ENCODE results near the gene WNK1. TPM values are rescaled to one million over a fixed set of nuclear protein-coding genes. Genes with fewer than 3 reads are reported as not detected.
"Not testable (repeated sequence)": the region's sequence is repeated elsewhere in the genome, so short reads cannot be mapped to it uniquely, and the experiment has no call there.

Gene WNK1
- polyA plus RNA-seq: 56.4 TPM
- long read RNA-seq, donor 1: 0 reads
- long read RNA-seq, donor 2, partial matches to known transcripts: 19 of 26 reads
- long read RNA-seq, donor 2, other reads (novel, unspliced or antisense): 0 of 26 reads
- long read RNA-seq, donor 3: 0 reads
- long read RNA-seq, donor 4, partial matches to known transcripts: 9 of 9 reads
- long read RNA-seq, donor 4, other reads (novel, unspliced or antisense): 0 of 9 reads
- long read RNA-seq, donor 5, partial matches to known transcripts: 8 of 10 reads
- long read RNA-seq, donor 5, other reads (novel, unspliced or antisense): 0 of 10 reads
- long read RNA-seq, donor 6, partial matches to known transcripts: 10 of 13 reads
- long read RNA-seq, donor 6, other reads (novel, unspliced or antisense): 0 of 13 reads
- long read RNA-seq, donor 7, partial matches to known transcripts: 5 of 9 reads
- long read RNA-seq, donor 7, other reads (novel, unspliced or antisense): 0 of 9 reads
- long read RNA-seq, donor 8, partial matches to known transcripts: 8 of 14 reads
- long read RNA-seq, donor 8, other reads (novel, unspliced or antisense): 0 of 14 reads
- long read RNA-seq, donor 9, partial matches to known transcripts: 77 of 85 reads
- long read RNA-seq, donor 9, other reads (novel, unspliced or antisense): 0 of 85 reads
- long read RNA-seq, donor 10, partial matches to known transcripts: 14 of 20 reads
- long read RNA-seq, donor 10, other reads (novel, unspliced or antisense): 0 of 20 reads
- long read RNA-seq, donor 11, partial matches to known transcripts: 0 of 2 reads
- long read RNA-seq, donor 11, other reads (novel, unspliced or antisense): 0 of 2 reads

DNA sequence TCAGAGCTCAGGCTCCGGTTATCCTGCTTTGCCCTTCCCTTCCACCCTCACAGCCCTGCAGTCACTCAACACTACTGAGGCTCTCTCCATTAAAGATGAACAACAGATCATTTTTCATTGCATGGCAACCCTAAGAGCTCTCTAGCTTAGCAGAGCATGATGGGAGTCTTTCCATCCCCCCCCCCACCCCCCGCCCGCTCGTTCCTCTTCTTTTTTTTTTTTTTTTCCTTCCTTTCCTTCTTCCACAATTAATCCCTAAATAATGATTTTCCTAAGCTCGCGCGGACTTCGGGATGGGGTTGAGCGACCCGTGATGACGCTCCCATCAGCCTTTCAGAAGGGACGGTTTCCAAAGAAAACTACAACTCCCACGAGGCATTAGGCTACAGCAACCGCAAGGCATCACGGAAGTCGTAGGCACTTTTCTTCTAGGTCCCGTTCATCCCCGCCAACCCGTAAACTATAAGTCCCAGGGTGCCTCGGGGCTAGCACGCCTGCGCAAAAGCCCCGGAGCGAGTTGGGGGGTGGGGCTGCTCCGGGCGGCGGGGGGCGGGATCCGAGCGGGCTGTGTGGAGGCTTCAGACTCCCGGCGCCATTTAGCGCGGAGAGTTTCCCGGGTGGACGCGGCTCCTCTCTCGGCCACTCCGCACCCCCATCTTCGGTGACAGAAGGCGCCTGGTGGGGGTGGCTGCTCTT lies at the start of gene WNK1:
TSS of gene WNK1 (plus strand) at position 581 of the 696 bp plus-strand sequence. CDS start 987 bp downstream, outside the sequence.
- no CpG with 5 or more reads among the region's 41 CpGs for WGBS (ENCODE audit: insufficient coverage, low lambda C conversion rate)
- DNase-seq: peak; percentile 98
- H3K27me3 ChIP-seq (ENCODE audit: control insufficient read depth, insufficient read depth, low read length): no peaks in the 10 kb centered on the region
- H3K4me3 ChIP-seq (ENCODE audit: low read length): peak within 1 kb of the TSS; percentile 91
- H3K4me1 ChIP-seq (ENCODE audit: control insufficient read depth, insufficient read depth, low read length): no peaks in the 10 kb centered on the region
- H3K36me3 ChIP-seq (ENCODE audit: control insufficient read depth, insufficient read depth, low read length): no peaks in the 10 kb centered on the region
- no peaks in the 10 kb centered on the region for H3K9me3 ChIP-seq (ENCODE audit: control insufficient read depth, low read depth, low read length)
- peak within 1 kb of the TSS; percentile 99 for H3K27ac ChIP-seq (ENCODE audit: low read length)

GRCh38 chr12:704516-705242 lies 47.7 kb upstream of the WNK1 start:
- Histone ChIP-seq H3K36me3 (ENCODE audit: control insufficient read depth, insufficient read depth, low read length) (no peaks in the 10 kb centered on the region), H3K27ac (ENCODE audit: low read length) (no peak overlapping the region), H3K27me3 (ENCODE audit: control insufficient read depth, insufficient read depth, low read length) (no peaks in the 10 kb centered on the region), H3K9me3 (ENCODE audit: control insufficient read depth, low read depth, low read length) (no peaks in the 10 kb centered on the region), H3K4me3 (ENCODE audit: low read length) (no peak overlapping the region), H3K4me1 (ENCODE audit: control insufficient read depth, insufficient read depth, low read length) (no peaks in the 10 kb centered on the region)
- 86% methylated on average over 2 of the region's 5 CpGs for WGBS (ENCODE audit: insufficient coverage, low lambda C conversion rate)
- DNase-seq: no peak

- WGBS (ENCODE audit: insufficient coverage, low lambda C conversion rate): no CpG with 5 or more reads among the region's 3 CpGs
- H3K36me3 ChIP-seq (ENCODE audit: control insufficient read depth, insufficient read depth, low read length); H3K27me3 ChIP-seq (ENCODE audit: control insufficient read depth, insufficient read depth, low read length); H3K27ac ChIP-seq (ENCODE audit: low read length); H3K4me3 ChIP-seq (ENCODE audit: low read length); H3K9me3 ChIP-seq (ENCODE audit: control insufficient read depth, low read depth, low read length); H3K4me1 ChIP-seq (ENCODE audit: control insufficient read depth, insufficient read depth, low read length); DNase-seq: not testable (repeated sequence)
These were observed 44.3 kb upstream of the WNK1 start for GRCh38 chr12:708084-708483.

DNA sequence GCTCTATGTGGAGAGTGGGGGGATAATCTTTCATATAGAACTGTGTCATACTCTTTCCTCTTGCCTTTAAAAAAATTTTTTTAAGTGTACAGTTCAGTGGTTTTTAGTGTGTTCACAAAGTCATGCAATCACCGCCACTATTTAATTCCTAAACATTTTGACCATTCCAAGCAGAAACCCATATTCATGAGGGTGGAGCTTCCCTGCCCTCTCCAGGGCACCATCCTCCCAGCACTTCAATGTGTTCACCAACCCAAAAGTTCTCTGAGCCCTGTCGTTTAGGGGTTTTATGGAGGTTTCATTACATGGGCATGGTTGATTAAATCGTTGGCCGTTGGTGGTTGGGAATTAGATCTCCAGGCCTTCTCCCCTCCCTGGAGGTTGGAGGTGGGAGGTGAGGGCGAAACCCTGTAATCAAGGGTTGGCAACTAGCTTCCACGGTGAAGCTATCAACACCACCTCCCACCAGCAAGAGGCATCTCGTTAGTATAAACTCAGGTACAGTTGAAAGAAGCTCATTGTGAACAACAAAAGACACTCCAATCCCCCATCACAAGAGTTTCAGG lies 42.8 kb upstream of the WNK1 start:
- Histone ChIP-seq H3K27ac (ENCODE audit: low read length) (no peak overlapping the region), H3K4me3 (ENCODE audit: low read length) (no peak overlapping the region), H3K4me1 (ENCODE audit: control insufficient read depth, insufficient read depth, low read length) (no peaks in the 10 kb centered on the region), H3K36me3 (ENCODE audit: control insufficient read depth, insufficient read depth, low read length) (no peaks in the 10 kb centered on the region), H3K27me3 (ENCODE audit: control insufficient read depth, insufficient read depth, low read length) (no peaks in the 10 kb centered on the region), H3K9me3 (ENCODE audit: control insufficient read depth, low read depth, low read length) (no peaks in the 10 kb centered on the region)
- no peak for DNase-seq
- WGBS (ENCODE audit: insufficient coverage, low lambda C conversion rate): 100% methylated on average over 1 of the region's 7 CpGs

DNA sequence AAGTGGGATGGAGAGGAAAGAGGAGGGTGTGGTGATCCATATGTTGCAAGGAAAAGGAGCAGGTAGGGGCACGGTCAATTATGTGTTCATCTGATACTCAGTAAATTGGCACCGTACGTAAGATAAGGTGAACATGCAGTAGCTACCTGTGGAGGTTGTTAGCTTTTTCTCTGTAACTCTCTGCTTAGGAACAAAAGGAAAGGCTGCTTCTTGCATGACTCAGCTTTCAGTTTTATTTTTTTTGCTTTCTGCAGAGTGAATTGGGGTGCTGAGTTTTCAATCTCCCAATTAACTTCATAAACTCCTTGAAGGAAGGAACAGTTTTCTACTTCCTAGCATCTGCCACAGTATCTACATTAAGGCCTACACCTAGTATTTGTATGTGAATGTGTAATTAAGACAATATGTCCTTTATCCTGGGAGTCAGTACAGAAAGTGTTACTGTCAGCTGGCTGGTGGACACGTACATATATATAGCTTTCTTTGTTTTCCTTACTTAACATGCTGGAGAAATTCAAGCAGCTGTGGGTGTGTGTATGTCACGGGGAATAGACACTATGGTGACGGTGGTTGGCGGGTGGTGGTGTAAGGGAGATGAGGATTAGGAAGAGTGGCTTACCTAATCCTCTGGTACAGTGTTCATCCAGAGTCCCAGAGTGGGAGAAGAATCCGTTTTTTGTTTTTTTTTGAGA lies 40.1 kb upstream of the WNK1 start:
- 72% methylated on average over 3 of the region's 8 CpGs for WGBS (ENCODE audit: insufficient coverage, low lambda C conversion rate)
- no peak for DNase-seq

GRCh38 chr12:713281-713875 lies 39.0 kb upstream of the WNK1 start:
- no peak for DNase-seq
- Histone ChIP-seq H3K4me3 (ENCODE audit: low read length) (no peak overlapping the region), H3K27ac (ENCODE audit: low read length) (no peak overlapping the region), H3K9me3 (ENCODE audit: control insufficient read depth, low read depth, low read length) (no peaks in the 10 kb centered on the region), H3K4me1 (ENCODE audit: control insufficient read depth, insufficient read depth, low read length) (no peaks in the 10 kb centered on the region), H3K27me3 (ENCODE audit: control insufficient read depth, insufficient read depth, low read length) (no peaks in the 10 kb centered on the region), H3K36me3 (ENCODE audit: control insufficient read depth, insufficient read depth, low read length) (no peaks in the 10 kb centered on the region)
- 60% methylated on average over 1 of the region's 9 CpGs for WGBS (ENCODE audit: insufficient coverage, low lambda C conversion rate)

More for the DNA sequence above, 40.1 kb upstream of the WNK1 start:
- Histone ChIP-seq H3K36me3 (ENCODE audit: control insufficient read depth, insufficient read depth, low read length) (no peaks in the 10 kb centered on the region), H3K4me3 (ENCODE audit: low read length) (no peak overlapping the region), H3K27me3 (ENCODE audit: control insufficient read depth, insufficient read depth, low read length) (no peaks in the 10 kb centered on the region), H3K4me1 (ENCODE audit: control insufficient read depth, insufficient read depth, low read length) (no peaks in the 10 kb centered on the region), H3K9me3 (ENCODE audit: control insufficient read depth, low read depth, low read length) (no peaks in the 10 kb centered on the region), H3K27ac (ENCODE audit: low read length) (no peak overlapping the region)

GRCh38 chr12:716506-716905 lies 35.9 kb upstream of the WNK1 start:
- DNase-seq: no peak
- 29% methylated on average over 1 of the region's 4 CpGs for WGBS (ENCODE audit: insufficient coverage, low lambda C conversion rate)

DNA sequence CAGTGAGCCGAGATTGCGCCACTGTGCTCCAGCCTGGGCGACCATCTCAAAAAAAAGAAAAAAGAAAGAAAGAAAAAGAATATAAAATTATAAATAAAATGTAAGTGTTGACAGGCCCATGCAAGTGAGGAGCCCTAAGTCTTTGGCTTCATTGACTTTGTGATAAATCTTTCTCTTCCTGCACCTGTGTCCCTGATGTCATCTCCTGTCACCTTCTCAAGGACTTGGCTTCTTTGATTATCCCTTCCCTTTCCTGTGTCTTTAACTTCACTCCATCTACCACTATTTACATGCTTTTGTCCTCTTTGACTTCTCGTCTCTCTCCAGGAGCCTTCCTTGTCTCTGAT lies 33.6 kb upstream of the WNK1 start:
- Histone ChIP-seq H3K4me3 (ENCODE audit: low read length) (no peak overlapping the region), H3K36me3 (ENCODE audit: control insufficient read depth, insufficient read depth, low read length) (no peaks in the 10 kb centered on the region), H3K27me3 (ENCODE audit: control insufficient read depth, insufficient read depth, low read length) (no peaks in the 10 kb centered on the region), H3K4me1 (ENCODE audit: control insufficient read depth, insufficient read depth, low read length) (no peaks in the 10 kb centered on the region), H3K27ac (ENCODE audit: low read length) (no peak overlapping the region), H3K9me3 (ENCODE audit: control insufficient read depth, low read depth, low read length) (no peaks in the 10 kb centered on the region)
- no peak for DNase-seq
- WGBS (ENCODE audit: insufficient coverage, low lambda C conversion rate): 60% methylated on average over 1 of the region's 4 CpGs

More at GRCh38 chr12:716506-716905, 35.9 kb upstream of the WNK1 start:
- Histone ChIP-seq H3K27ac (ENCODE audit: low read length) (no peak overlapping the region), H3K27me3 (ENCODE audit: control insufficient read depth, insufficient read depth, low read length) (no peaks in the 10 kb centered on the region), H3K4me1 (ENCODE audit: control insufficient read depth, insufficient read depth, low read length) (no peaks in the 10 kb centered on the region), H3K9me3 (ENCODE audit: control insufficient read depth, low read depth, low read length) (no peaks in the 10 kb centered on the region), H3K4me3 (ENCODE audit: low read length) (no peak overlapping the region), H3K36me3 (ENCODE audit: control insufficient read depth, insufficient read depth, low read length) (no peaks in the 10 kb centered on the region)

- no peak for DNase-seq
These were observed 32.0 kb upstream of the WNK1 start for GRCh38 chr12:720231-720941.

More at GRCh38 chr12:720231-720941, 32.0 kb upstream of the WNK1 start:
- WGBS (ENCODE audit: insufficient coverage, low lambda C conversion rate): 100% methylated on average over 1 of the region's 9 CpGs
- no peaks in the 10 kb centered on the region for H3K36me3 ChIP-seq (ENCODE audit: control insufficient read depth, insufficient read depth, low read length)
- no peak overlapping the region for H3K27ac ChIP-seq (ENCODE audit: low read length)
- no peaks in the 10 kb centered on the region for H3K4me1 ChIP-seq (ENCODE audit: control insufficient read depth, insufficient read depth, low read length)
- no peaks in the 10 kb centered on the region for H3K27me3 ChIP-seq (ENCODE audit: control insufficient read depth, insufficient read depth, low read length)
- no peaks in the 10 kb centered on the region for H3K9me3 ChIP-seq (ENCODE audit: control insufficient read depth, low read depth, low read length)
- no peak overlapping the region for H3K4me3 ChIP-seq (ENCODE audit: low read length)

Data from large intestine (tissue), 12 donors.